ENCODE results near the gene AFDN.
A peak's percentile ranks its signal among the peaks of the same experiment; 100 is the strongest.

AFDN gene

DNA sequence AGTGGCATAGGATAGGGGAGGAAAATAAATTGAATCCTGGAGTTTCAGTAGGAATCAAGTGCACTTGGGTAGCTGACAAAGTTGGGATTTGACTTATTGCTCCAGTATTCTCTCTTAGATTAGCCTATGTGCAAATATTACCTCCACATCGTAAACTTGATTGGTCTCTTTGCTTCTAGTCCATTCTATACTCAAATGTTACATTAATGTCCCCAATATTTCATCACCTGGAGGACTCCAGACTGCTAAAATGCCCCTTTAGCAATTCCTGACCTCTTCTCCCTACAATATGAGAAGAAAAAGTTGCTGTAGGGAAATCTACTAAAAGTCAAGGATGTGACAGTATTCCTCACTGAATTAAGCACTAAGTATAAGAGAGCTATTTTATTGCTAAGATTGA lies 16.3 kb downstream of the AFDN start:
- no peak for DNase-seq

DNA sequence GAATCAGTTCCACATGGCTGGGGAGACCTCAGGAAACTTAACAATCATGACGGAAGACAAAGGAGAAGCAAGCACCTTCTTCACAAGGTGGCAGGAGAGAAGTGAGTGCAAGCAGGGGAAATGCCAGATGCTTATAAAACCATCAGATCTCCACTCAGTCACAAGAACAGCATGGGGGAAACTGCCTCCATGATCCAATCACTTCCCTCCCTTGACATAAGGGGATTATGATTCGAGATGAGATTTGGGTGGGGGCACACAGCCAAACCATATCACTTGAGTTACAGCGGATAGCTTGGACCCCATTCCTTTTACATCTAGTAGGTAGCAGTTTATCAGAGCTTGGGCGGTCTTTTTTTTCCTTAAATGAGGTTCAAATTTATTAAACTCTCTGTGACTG lies 19.1 kb downstream of the AFDN start:
- DNase-seq, result no peak

DNA sequence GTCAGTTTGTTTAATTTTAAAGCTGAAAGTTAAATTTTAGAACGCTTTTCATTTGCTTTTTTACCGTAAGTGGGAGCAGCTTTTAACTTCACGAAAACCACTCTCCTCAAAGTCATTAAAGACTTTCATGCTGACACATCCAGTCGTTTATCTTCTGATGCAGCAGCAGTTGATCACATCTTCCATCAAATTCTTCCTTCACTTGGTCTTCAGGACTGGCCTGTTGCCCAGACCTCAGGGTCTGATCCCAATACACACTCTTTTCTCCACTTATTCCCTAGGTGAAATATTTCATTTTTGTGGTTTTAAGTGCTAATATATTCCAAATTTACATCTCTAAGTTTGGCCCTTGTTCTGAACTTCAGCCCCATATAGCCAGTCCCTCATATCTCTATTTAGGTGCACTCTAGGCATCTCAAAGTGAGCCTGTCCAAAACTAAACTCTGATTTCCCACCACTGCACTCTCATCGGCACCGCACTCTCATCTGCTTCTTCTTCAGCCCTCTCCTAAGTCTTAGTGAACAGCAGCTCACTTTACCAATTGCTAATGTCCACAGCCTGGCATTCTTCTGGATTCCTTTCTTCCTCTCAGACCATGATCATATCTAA lies 20.4 kb downstream of the AFDN start:
- peak; percentile 20 for DNase-seq

DNA sequence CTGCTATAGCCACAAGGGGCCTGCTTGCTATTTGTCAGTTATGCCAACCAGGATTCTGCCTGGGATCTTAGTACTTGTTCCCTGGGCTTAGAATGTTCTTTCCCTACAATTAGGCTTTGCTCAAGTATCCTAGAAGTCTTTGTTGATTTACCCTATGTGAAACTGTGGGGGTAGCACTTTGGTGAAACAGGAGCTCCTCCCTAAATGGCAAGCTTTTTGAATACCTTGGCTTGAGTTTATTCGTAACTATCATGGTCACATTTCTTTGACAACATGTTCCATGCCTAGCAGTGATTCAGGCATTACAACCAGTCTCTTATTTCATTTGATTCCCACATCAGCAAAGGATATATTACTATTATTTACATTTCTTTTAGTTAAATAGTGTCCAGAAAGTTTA lies 21.2 kb downstream of the AFDN start:
- no peak for DNase-seq

DNA sequence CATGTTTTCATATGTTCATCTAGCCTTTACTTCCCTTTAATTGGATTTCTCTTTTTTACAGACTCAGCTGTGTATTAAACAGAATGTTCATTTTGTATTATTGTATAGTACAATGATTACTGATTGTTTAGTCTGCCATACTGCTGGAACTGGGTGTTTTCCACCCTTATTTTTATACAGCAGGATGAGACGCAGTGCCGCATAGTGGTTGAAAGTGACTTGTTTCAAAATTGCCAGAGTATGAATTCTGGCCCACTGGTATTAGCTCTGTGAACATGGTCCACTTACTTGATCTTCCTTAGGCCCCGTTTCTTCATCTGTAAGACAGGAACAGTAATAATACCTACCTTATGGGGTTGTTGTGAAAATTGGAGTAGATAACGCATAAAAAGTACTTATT lies 22.1 kb downstream of the AFDN start:
- DNase-seq, result no peak

DNA sequence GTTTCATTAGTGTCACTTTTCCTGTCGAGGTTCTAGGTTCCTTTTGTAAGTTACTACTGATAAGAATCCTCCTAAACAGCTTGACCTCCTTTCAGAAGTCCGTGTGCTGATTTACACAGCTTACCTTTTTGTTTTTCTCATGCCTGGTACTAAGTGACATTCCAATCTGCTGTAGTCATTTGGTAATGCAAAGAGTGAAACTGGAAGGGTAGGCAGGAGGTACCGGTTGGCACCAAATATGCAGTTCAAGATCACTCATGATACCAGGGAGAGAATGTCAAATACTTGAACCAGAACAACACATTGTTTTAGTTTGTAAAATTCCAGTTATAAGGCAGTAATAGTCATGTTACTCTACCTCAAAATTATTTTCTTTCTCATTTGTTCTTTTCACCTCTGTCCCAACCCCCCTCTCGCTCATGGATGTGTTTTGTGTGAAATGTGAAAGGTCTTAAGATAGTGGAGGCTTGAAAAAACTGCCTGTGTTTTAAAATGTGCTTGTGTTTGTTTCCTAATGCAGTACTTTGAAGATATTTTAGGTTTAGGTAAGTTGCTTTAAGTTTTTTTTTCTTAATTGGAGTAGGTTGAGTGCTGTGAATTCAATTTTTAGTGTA lies 23.2 kb downstream of the AFDN start:
- DNase-seq, result peak; percentile 97

DNA sequence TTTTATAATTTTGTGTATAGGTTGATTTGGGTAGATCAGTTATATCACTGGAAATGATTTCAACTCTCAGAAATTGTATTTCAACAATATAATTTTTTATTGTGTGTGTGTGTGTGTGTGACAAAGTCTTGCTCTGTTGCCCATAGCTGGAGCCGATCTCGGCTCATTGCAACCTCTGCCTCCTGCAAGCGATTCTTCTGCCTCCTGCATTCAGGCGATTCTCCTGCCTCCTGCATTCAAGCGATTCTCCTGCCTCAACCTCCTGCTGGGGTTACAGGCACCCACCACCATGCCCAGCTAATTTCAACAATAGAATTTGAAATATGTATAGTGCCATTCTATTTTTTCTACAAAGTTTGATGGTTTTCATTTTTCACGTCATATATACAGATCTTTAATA lies 24.1 kb downstream of the AFDN start:
- DNase-seq, result no peak

DNA sequence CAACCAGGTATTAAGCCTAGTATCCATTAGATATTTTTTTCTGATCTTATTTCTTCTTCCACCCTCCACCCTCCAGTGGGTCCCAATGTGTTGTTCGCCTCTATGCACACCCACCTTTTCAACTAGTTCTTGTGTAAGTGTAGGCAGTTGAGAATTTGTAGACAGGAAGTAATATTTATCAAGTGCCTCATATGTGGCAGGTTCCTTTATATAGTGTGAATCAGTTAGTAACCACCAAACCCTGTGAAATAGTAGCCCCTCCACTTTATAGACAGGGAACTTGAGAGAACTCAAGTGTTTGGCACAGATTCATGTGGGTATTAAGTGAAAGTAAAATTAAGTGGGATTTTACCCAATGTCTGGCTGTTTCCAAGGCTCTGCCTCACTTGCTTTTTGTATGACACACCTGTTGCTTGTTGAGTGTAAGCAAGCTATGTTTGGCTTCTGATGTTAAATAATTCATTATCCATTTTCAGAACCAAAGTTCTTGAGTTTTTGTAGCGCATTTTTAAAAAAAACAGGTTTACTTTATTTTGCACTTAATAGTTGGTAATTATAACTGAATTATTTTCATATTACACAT lies 24.8 kb downstream of the AFDN start:
- no peak for DNase-seq

DNA sequence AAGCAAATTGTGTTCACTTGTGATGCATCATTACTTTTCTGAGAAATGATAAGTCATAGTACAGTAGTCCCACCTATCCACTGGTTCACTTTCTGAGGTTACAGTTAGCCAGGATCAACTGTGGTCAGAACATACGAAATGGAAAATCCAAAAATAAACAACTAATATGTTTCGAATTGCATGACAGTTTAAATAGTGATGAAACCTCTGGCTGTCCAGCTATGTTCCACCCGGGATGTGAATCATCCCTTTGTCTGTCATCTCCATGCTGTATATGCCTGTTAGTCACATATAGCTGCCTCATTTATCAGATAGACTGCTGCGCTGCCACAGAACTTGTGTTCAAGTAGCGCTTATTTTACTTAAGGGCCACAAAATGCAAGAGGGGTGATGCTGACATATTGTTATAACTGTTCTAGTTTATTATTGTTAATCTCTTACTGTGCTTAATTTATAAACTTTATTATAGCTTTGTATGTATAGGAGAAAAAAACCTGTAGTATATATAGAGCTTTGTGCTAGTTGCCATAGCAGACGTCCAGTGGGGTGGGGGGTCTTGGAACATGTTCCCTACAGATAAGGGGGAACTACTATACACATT lies 29.2 kb downstream of the AFDN start:
- DNase-seq, result peak; percentile 90

DNA sequence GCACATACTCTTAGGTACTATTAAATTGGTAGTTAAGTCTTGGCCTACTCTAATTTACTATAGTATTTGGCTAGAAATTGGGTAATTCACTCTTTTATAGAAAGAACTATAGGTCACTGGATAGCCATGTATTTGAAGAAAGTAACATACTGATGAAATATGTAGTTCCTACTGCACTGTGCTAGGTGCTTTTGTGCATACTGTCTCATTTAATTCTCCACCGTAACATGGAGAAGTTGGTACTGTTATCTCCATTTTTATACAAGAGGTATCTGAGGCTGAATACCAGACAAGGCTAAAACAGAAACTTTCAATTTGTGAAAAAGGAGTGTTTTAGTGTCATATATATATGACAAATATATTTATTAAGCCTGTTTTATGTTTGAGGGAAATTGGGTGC lies 29.8 kb downstream of the AFDN start:
- DNase-seq, result no peak

DNA sequence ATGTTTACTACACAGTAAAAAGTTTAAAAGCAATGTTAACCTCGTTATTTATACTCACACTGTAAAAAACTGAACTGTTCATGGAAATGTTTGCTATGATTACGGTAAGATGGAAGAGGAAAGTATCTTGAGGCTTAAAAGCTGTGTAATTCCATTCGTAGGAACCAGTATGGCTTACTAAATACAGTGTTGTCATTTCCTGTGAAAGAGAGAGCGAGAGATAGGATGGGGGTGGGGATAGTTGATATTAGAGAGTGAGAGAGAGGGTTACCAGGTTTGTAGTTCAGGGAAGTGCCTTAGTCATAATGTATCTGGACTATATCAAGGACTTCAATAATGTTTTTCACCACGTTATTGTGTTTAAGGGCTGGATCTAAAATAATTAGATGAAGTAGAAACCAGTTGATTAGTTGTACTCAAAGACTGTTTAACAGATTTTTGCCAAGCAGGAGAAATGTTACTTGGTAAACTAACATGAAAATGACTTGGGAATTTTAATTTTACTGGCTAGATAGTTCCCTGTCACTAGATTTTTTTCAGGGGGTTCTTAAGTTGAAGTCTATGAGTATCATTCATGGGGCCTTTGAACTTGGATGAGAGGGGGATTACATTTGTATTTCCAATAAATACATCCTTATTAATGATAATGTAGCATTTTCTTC lies 30.4 kb downstream of the AFDN start:
- DNase-seq, result peak; percentile 24

DNA sequence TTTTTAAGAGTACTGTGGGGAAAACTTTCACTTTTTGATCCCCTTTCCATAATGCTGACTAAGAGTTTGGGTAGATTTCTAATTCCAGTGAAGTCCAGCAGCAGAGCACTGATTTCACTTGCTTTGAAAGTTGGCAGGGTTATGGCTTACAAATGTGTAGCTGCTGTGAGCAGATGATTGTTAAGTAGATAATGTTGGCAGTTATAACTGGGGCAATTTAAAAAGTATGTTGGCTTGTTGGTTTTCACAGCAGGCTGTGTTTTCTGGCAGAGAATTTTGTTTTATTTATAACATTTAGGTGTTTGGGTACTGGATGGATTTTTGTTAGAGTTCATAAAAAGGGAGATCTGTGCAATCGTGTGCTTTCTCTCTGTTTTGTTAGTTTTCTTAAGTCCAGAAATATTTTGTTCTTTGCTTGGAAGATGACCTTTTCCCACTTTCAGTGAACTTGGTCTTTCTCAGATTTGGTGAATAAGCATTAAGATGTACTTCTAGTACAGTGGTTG lies 31.4 kb downstream of the AFDN start:
- DNase-seq, result peak; percentile 36

DNA sequence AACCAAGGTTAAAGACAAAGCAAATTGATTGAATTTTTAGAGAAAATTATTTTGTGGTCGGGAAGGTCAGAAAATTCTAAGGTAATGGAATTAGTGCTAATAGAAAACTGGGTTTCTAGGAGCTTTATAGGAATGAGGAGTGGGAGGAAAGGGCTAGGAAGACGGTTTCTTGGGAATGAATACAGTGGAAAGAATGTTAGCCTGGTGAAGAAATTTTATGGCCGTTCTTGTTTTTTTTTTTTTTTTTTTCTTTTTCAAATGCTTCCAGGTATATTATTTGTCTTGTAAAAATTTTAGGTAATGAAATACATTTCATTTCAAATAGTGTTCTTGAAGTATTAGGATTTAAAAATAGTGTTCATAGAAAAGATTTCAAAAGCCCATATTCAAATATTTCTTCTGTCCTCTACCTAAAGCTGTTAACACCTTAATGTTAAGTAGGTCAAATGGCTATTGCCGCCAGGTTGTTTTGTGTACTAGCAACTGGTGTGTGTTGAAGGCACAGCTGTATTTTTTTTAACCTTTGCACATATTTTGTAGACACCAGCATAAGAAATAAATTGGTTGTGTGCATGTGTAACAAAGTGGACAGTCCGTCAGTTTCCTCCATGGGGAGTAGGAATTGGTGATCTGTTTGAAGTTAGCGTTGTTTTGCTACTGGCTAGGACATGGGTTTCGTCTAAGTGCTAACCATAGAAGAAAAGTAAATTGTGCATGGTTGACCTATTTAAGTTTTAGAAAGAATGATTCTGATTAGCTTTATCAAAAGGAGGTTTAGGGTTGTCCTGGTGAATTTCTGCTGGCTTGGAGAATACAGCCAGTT lies 32.3 kb downstream of the AFDN start:
- no peak for DNase-seq

DNA sequence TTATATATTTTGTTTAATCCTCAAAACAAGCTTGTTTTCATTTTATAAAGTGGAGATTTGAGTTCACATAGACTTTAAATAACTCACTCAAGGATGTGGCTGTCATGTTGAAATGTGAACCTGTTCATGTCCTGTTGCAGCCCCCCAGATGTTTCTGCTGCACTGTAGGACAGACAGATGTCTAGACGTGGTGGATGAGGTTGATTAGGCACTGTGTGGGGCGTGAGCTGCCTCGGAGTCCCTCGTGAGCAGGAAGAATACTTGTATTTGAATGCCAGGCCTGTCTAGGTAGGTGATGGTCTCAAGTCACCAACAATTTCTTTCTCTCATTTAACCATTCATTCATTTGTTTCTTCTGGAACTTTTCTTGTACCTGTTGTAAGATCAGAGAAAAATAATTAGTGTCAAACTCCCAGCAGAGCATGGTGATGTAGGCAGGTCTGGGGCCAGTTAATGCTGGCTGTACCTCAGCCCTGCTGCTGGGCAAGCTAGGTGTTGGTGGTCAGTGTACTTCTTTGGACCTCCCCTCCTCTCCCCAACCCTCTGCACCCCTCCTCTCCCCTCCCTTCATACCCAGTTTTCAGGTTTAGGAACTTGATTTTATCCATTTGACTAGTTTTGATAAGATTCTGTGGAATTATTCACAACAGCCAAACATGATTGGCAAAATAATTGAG lies 34.0 kb downstream of the AFDN start:
- DNase-seq, result peak; percentile 10

DNA sequence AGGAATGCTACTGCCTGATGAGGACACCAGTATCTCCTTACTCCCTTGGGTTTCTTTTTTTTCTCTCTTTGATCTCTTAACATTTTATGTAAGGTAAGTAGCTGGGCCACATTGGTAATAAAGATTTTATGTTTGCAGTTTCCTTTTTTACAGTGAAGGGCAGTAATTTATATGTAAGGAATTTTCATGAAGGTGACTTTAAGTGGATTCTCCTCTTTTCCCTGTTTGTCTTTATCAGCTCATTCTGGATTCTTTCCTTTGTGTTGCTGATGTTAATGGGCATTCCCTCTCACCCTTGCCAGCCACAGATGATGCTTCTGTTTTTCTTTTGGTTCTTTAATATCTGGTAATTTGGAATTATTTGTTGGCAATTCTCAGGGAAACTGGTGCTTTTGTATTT lies 34.7 kb downstream of the AFDN start:
- DNase-seq, result no peak

DNA sequence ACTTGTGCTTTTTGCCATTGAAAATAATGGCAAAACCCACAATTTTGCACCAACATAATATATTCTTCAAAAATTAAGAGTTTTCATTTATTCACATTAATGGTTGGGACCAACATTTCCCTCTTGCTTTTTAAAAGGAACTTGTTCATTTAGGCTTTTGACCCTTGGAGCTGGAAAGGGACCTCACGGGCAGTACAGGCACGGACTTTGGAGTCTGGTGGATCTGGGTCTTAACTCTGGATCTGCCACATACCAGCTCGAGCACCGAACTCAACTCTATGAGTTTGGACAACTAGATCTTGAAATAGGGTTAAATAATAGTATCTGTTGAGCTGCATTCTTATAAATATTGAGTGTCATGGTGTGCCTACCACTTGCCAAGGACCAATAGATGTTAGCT lies 37.2 kb downstream of the AFDN start:
- DNase-seq, result no peak

DNA sequence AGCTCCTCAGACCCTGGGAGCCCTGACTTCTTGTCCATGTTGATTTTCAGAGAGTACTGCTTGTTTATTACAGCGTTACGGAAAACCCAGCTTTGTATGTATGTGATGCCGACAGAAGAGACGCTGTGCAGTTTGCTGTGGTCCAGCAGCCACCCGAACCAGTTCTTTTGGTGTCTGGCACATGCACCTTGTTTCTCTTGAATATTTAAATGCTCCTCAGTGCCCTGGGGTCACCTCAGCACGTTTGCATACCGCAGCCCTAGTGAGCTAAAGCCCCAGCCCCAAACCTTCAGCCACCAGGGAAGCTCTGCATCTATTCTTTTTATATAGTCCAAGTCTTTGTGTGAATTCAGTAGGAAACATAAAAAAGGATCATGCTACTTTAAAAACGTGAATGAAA lies 39.9 kb downstream of the AFDN start:
- no peak for DNase-seq

DNA sequence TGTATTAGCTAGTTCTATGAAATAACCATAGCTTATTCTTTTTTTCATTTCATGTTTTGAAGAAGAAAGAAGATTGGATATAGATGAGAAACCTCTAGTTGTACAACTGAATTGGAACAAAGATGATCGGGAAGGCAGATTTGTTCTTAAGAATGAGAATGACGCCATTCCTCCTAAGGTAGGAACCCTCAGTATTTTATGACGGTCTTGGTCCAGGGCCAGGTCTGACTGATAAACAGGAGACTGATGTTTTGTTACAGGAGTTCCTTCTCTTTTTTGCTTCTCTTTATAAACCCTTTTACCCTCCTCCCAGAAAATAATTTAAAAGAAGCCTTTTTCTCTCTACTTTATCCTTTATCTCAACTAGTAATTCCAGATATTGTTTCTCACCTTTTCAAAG lies 43.6 kb downstream of the AFDN start:
- DNase-seq, result no peak

DNA sequence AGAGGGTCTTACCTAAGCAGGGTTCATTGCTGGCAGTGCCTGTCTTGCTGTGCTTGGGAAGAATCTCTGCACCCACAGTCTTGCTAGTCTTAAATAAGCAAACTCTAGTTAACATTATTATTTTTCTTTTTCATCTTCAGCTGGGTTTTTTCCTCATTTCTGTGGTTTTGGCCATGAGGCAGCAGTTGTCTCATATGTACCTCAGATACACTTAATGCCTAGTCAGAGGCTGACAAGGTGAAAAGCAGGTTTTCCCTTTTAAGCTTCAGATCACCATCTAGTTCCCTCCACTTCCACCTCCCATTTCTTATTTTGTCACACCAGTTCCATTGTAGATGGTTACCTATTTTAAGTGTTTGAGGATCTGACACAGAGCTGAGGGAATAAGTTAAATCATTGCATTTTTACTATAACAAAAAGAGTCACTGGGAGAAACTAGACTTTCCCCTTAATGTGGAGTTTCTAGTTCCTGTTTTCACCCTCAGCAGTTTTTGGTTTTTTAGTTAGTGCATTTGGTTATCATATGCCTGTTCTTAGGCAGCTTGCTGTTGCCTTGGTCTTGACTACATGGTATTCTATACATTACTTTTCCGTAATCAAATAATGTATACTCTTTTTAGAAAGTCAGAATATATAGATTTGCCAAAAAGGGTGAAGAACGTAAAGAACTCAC lies 46.0 kb downstream of the AFDN start:
- DNase-seq, result no peak

DNA sequence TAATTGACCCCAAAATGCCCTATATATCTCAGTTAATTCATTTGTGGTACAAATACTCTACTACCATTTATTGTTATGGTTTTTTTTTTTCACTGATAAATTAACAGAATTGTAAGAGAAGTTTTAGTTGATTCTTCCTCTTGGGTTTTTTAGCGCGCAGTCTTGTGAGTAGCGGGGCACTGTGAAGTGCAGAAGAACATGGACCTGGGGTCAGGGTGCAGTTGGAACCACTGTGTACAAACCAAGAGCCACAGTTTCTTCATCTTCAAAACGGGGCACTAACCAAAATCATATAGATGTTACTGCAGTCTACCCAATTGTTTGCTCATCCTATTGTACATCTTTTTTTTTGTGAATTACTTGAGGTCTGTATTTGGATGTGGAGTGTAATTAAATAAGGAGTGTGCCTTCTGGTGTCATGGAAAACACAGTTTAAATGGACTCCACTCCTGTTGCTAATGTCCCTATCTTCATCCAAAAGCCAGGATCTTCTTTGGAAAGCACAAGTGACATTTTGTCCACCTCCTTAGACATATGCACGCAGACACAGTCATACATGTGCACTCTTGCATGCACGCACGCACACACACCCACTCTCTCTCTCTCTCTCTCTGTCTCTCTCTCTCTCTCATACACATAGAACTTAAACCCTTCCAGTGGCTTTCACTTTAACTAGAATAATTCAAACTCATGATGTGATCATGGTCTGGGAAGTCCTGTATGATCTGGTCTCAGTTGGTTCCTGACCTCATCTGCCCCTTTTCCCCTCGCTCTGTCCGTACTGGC lies 51.5 kb downstream of the AFDN start:
- DNase-seq, result no peak

DNA sequence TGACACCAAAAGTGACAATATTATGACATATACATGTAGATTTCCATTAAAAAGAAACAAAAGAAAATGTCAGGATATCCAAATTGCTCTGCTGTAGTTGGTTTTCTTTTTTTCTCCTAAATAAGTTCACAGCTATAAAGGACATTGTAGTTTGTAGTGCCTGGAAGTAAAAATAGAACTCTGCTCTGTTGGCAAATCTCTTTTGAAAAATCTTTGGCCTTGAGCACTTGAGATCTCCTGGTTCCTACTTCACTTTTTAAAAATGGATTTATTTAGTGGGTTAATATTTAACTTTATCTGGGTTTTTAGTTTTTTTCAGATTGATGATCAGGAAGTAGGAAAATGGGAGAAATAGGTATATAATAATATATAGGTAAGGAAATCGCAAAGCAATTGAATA lies 52.9 kb downstream of the AFDN start:
- DNase-seq, result no peak

Measured in kidney glomerular epithelial cell (primary cell).